Left renal cortex interstitium (tissue), 4 donors: Measurements from ENCODE around the gene DYNC1I2. TPM values are rescaled to one million over a fixed set of nuclear protein-coding genes. Genes with fewer than 3 reads are reported as not detected.

Experiments
- DNase-seq, 4 donors: peaks; one replicate each; pipeline ENCODE4 v3.0.0-alpha.2; 2013; ENCODE audit warnings: low read depth in 4 of 4, low spot score in 2 of 4, missing footprints in 1 of 4
- polyA plus RNA-seq, 4 donors: library from polyadenylated mRNA; unstranded; fragments of 120-200 nt; gene quantifications; one replicate each; pipeline ENCODE4 v1.2.1, GENCODE V29; 2013; ENCODE audit not compliant: insufficient read length in 4 of 4

DYNC1I2 gene
- polyA plus RNA-seq = 100 to 1,000 TPM; 168 to 209 (median 178) TPM

DNA sequence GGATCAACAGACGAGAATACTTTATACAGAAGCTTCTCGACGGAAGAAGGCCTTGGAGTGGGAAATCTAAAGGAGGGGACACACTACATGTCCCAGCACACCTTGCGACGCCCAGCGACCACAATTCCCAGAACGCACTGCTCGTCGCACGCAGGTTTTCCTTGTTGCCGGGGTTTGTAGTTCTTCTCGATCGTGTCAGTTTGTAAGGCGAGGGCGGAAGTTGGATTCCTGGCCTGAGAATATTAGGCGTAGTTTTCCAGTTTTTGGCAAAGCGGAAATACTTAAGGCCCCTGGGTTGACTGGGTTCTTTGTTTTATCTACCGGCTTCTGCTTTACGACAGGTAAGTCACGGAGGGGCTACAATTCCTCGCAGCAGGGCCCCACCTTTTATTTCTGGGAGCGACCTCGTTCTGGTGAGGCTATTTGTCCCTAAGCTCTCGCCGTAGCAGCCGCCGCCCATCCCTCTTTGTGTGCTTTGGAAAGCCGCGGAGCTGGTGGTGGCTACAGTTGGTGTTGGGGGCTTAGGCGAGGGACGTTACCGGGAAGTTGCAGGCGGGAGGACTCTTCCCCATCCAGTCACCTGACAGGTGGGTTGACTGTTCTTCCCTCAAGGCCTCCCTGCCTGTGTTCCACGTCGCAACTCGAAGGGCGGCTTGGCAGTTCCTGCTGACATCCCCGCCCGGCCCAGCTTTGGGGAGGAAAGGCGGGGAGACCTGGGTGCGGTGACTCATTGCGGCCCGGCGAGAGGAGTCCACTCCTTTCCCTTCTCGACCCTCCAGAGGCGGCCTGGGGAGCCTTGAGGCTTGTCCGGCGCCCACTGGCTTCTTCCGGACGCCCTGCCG is at the start of gene DYNC1I2:
Gene DYNC1I2 (plus strand): TSS at position 183 of the 842 bp plus-strand sequence. CDS start 2,687 bp downstream, outside the sequence.
- peak; percentile 84 to 96 (median 94) for DNase-seq

- no peak for DNase-seq
These were observed 35.4 kb upstream of the DYNC1I2 start for GRCh38 chr2:171651667-171652415.

DNA sequence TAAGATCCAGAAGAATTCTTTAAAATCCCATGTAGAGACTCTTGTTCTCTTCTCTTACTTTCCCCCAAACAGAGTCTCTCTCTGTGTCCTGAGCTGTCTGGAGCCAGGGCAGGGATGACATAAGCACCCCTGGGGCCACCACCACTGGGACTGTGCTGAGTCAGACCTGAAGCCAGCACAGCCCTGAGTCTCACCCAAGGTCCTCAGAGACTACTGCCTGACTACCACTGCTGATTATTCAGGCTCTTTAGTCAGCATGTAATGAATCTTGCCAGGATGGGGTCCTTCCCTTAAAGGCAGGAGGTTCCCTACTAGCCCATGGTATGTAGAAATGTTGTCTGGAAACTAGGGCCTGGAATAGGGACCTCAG is 34.9 kb upstream of the DYNC1I2 start:
- no peak for DNase-seq

GRCh38 chr2:171655586-171655985 is 31.7 kb upstream of the DYNC1I2 start:
- no peak for DNase-seq

DNA sequence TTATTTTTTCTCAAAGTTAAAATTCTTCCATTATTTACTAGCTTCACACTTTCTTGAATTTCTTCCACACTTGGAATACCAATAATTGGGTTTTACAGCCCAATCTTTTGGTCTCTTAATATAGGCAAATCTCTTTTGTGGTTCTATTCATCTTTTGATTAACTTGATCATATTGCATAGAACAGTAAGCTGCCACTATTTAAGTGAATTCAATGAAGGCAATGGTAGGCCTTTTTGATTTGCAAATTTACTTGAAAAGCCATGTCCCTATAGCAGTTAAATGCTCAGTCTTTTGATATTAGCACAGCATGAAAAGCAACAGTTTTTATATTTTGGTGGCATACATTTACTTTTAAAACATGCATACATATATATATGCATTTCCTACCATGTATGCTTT is 20.2 kb upstream of the DYNC1I2 start:
- no peak for DNase-seq

DNA sequence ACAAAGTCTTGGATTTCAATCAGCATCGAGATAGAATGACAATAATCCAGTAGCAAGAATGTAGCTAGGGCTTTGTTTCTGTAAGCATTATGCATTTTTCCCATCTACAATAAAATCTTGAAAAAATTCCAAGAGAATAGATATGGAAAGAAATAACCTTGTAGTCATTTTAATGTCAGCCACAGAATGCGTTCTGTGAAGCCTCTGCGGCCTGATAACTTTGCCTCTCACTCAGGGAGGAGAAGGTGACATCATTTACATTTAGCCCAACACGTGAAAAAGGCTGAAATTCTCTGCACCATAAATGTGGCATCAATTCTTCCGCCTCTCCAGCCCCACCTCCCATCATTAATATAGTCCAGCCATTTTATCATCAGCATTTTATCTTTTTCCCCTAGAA is 19.1 kb upstream of the DYNC1I2 start:
- no peak for DNase-seq

DNA sequence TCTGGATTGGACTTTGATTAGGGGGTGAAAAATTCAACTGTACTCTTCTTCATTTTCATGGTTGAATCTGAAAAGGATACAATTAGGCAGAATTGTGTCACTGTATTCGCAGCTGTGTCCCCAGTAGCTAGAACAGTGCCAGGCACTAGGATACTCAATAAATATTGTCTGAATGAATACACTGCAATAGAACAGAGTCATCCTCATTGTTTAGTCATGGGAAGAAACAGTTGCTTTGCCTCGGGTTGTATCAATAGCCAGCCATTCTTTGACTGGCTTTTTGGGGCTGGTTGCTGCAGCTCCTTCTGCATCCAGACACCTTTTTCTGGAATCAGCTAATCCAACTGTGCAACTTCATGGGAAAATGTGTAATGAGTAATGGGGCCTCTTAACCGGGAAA is 18.1 kb upstream of the DYNC1I2 start:
- DNase-seq = no peak

DNA sequence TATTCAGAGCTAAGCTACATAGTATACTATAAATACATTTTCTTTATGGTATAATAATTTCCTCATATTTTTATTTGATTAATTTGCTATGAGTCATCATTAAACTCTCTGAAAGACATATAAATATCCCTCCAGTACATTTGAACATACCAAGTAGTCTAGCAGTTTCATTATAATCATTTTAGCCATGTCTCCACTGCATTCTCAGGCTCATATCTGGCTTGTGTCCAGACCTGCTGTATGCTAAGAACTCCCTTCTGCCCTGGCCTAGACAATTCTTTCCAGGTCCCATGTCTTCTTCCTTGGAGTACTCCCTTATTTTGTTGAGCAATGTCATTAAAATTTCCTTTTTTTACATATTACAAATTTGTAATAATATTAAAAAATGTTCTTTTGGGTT is 16.6 kb upstream of the DYNC1I2 start:
- no peak for DNase-seq

DNA sequence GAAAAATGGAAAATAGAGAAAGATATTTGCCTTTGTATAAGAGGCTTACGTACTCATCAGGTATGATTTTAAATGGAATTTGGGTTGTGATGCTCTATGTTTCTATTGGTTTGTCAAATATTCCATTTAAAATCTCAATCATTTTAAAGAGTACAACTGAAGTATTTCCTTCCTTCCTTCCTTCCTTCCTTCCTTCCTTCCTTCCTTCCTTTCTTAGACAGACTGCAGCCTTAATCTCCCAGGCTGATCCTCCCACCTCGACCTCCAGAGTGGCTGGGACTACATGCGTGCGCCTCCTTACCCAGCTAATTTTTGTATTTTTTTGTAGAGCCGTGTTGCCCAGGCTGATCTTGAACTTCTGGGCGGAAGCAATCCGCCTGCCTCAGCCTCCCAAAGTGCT is 15.4 kb upstream of the DYNC1I2 start:
- no peak for DNase-seq

DNA sequence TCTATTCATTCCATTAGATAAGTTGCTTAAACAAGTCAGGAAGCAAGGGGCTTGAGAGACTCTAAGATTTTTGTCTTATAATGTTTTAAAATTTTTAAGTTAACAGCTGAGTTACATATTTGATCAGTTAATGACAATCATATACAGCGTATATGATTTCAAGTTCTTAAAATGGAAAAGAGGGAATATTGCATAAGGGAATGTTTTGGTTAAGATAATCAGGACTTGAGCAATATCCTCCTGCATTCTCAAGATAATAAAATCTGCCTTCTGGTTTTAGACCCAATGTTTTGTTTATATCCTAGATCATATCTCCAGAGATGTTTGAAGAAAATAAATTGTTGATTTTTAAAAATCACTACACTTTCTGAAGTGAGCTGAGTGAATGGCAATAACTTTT is 13.4 kb upstream of the DYNC1I2 start:
- DNase-seq = no peak

DNA sequence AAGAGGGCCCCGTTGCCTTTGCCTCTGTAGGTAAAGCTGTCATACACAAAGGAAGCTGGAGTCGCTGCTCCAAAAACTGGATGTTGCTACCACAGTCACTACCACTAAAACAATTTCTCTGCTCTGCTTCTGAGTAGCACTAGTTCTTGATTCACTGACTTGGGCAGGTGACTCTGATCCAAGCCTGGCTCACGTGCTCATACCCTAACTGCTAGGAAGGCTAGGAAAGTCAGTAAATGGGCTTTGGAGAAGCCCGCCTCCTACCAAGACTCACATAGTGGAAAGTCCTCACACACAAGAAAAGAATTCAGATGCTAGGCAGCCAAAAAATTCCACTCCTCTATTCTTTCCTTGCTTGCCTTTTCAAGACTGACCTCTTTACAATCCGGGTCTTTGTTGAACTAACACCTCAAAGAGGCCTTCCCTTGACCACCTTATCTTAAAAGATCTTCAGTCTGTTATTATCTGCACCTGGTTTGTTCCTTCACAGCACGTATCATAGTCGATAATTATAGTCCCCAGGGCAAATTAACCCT is 11.4 kb upstream of the DYNC1I2 start:
- DNase-seq = no peak

GRCh38 chr2:171678619-171679018 is 8.7 kb upstream of the DYNC1I2 start:
- no peak for DNase-seq

GRCh38 chr2:171688129-171688465 is 828 bp downstream of the DYNC1I2 start:
- peak in 2 of 4 donors; percentile 22 to 52 for DNase-seq

DNA sequence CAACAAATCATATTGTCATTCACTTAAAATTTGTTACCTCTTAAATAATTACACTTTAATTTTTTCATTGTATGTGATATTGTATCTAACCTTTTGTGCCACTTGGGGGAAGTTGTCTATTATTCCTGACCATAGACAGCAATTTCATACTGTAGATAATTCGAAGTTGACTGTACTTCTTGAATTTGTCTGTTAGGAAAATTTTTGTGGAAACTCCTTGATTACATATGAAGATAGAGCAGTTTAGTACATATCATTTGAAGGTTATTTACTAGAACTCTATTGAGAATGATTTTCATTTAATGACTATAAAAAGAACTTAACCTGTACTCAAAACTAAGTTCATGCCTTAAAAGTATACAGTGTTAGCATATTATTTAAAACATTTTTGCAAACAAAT is 5.1 kb downstream of the DYNC1I2 start:
- DNase-seq = no peak

DNA sequence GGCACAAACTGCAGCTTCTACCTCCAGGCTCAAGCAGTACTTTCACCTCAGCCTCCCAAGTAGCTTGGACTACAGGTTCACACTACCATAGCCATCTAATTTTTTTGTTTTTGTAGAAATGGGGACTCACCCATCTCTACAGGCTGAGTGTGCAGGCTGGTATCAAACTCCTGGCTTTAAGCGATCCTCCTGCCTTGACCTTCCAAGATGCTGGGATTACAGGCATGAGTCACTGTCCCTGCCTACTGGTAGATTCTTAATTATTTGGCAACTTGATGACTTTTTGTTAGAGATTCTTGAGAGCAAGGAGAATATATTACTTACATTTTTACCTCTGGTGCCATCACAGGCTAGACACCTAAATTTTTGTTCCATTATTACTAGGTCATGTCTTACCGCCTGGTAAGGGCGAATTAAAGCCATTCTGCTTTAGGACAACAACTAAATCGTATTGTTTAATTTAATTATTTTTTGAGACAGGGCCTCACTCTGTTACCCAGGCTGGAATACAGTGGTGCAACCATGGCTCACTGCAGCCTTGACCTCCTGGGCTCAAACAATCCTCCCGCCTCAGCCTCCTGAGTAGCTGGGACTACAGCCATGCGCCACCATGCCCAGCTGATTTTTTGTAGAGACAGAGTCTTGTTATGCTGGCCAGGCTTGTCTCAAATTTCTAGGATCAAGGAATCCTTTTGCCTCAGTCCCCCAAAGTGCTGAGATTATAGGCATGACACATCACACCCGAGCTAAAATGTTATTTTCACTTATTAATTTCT is 15.7 kb downstream of the DYNC1I2 start:
- DNase-seq = no peak

DNA sequence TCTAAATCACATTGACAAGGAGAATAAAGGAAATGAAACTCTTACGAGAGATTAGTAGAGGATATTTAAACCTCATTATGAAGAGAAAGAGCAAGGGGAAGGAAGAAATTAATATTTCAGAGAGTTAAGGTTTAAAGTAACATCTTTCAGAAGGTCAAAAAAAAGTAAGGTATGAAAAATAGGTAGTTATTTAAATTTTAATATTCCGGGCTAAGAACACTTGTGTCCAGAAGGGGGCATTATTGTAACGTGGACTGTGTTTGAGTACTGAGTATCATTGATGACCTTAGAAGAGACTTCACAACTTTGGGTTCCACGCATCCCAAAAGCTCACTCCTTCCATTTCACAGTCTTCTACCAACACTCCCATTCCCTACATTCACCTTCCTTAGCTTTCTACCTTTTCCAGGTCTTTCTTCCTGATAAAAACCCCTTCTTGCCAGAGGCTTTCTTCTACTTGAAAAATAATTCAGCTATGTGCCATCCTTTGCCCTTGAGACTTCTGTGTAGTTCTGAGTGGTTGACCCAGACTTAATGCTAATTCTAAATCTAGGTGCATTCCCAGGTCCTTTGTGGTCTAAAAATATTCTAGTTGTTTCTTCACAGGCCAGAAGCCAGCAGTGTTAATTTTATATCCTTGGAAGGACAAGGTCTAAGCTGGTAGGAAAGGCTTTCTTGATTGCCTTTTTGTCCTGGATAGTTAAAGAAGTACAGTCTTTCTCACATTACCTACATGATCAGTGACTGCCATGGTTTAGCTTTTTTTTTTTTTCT is 16.5 kb downstream of the DYNC1I2 start:
- no peak for DNase-seq

- DNase-seq = no peak
These were observed 19.0 kb downstream of the DYNC1I2 start for GRCh38 chr2:171706152-171706803.

DNA sequence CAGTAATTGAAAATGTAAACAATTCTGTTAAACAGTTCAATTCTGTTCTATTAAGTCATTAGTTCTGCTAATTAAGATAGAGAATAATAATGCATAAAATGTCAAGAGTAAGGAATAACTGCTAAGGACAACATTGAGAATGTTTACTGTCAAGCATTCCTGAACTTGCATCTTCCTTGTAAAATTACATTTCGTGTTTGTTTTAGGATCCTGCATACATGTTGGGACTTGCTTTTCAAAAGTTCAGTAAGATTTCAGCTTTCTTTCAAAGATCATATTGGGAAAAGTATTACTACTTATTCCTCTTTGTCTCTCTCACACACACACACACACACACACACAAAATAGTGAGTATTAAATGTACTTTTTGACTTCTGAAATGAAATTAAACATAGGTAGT is 20.5 kb downstream of the DYNC1I2 start:
- no peak for DNase-seq

DNA sequence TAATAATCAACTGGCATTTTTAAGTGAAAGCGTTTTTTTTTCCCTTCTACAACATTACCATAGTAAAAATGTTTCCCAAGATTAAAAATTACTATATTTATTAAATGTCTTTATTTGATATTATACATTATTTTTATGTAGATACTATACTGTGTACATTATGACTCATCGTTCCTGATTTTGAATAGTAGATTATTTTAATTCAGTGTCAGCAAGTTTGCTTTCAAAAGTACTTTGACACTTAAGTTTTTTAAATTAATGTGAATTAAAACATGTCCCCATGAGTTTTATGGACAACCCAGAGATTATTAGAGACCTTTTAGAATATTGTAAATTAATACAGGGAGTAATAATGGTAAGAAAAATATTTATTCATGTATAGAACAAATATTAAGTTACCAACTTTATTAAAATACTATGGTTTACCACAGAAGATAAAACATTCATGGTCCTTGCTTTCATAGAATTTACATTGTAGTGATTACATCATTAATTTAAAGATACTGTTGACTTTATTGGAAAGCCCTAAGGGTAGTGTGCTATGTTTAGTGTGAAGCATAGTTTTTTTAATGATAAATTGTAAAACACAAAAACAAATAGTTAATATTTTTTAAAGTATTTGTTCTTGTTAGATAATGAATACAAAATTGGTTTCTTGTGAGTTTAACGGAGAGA is 21.9 kb downstream of the DYNC1I2 start:
- no peak for DNase-seq
